Measurements from ENCODE around the gene ARHGAP4. TPM values are rescaled to one million over a fixed set of nuclear protein-coding genes. Genes with fewer than 3 reads are reported as not detected.

The ARHGAP4 gene
- total RNA-seq, 2 donors from 2014 or later, result 56.0 to 65.0 TPM

GRCh38 chrX:153971450-153972367 lies 45.6 kb upstream of the ARHGAP4 start, which contains the start of gene HCFC1:
TSS of gene HCFC1 (minus strand) at chrX:153971818. CDS start at chrX:153970840, 978 bp downstream.
- peak; percentile 95 for DNase-seq
- Mint-ChIP-seq H3K27ac (peak within 1 kb of the TSS; percentile 100), H3K9me3 (no peaks in the 10 kb centered on the region), H3K4me1 (peaks cover 39% of the 10 kb centered on the region), H3K27me3 (ENCODE audit: insufficient read depth) (no peaks in the 10 kb centered on the region), H3K36me3 (ENCODE audit: low read depth) (peaks cover 13% of the 10 kb centered on the region), H3K4me3 (peak within 1 kb of the TSS; percentile 96)
- 0% methylated on average over 13 to 95 of the region's 96 CpGs for WGBS, 2 experiments (ENCODE audit: insufficient coverage in 1 of 2, insufficient read length in 1 of 2)
- H3K9ac ChIP-seq (ENCODE audit: extremely low read depth, low read length, poor library complexity, severe bottlenecking), result peak within 1 kb of the TSS; percentile 99
- H3K4me1 ChIP-seq (ENCODE audit: control insufficient read depth, insufficient read depth, low read length), result peaks cover 9% of the 10 kb centered on the region
- H3K36me3 ChIP-seq (ENCODE audit: control insufficient read depth, insufficient read depth, low read length), result peaks cover 13% of the 10 kb centered on the region
- peak within 1 kb of the TSS; percentile 89 for H3K4me3 ChIP-seq (ENCODE audit: low read length)
- no peaks in the 10 kb centered on the region for H3K9me3 ChIP-seq (ENCODE audit: control insufficient read depth, low read length)
- TF ChIP-seq CTCF (conservative IDR thresholded peaks at IDR 0.05), result no peak
- H3K27ac ChIP-seq (ENCODE audit: low read depth, low read length), result peak within 1 kb of the TSS; percentile 99
- no peaks in the 10 kb centered on the region for H3K27me3 ChIP-seq (ENCODE audit: control insufficient read depth, insufficient read depth, low read length, poor library complexity, severe bottlenecking)

- Histone ChIP-seq H3K27me3 (ENCODE audit: control insufficient read depth, insufficient read depth, low read length, poor library complexity, severe bottlenecking) (no peaks in the 10 kb centered on the region), H3K4me3 (ENCODE audit: low read length) (peak overlapping the region; percentile 89), H3K36me3 (ENCODE audit: control insufficient read depth, insufficient read depth, low read length) (peaks cover 13% of the 10 kb centered on the region), H3K9me3 (ENCODE audit: control insufficient read depth, low read length) (no peaks in the 10 kb centered on the region), H3K9ac (ENCODE audit: extremely low read depth, low read length, poor library complexity, severe bottlenecking) (peak overlapping the region; percentile 99), H3K27ac (ENCODE audit: low read depth, low read length) (peak overlapping the region; percentile 99), H3K4me1 (ENCODE audit: control insufficient read depth, insufficient read depth, low read length) (peaks cover 9% of the 10 kb centered on the region)
- Mint-ChIP-seq H3K27ac (peak overlapping the region; percentile 100), H3K9me3 (no peaks in the 10 kb centered on the region), H3K27me3 (ENCODE audit: insufficient read depth) (no peaks in the 10 kb centered on the region), H3K36me3 (ENCODE audit: low read depth) (peaks cover 16% of the 10 kb centered on the region), H3K4me3 (peak overlapping the region; percentile 96), H3K4me1 (peaks cover 45% of the 10 kb centered on the region)
- WGBS, 2 experiments (ENCODE audit: insufficient coverage in 1 of 2, insufficient read length in 1 of 2), result 0% methylated on average over 34 of the region's 34 CpGs; no CpG with 5 or more reads in 1 of the 2 experiments
- TF ChIP-seq CTCF (conservative IDR thresholded peaks at IDR 0.05), result no peak
- peak; percentile 89 for DNase-seq
Measured at GRCh38 chrX:153971124-153971449, 45.0 kb upstream of the ARHGAP4 start.

- Mint-ChIP-seq H3K27ac (peak overlapping the region; percentile 100), H3K9me3 (no peaks in the 10 kb centered on the region), H3K4me3 (peak overlapping the region; percentile 96), H3K4me1 (peaks cover 47% of the 10 kb centered on the region), H3K27me3 (ENCODE audit: insufficient read depth) (no peaks in the 10 kb centered on the region), H3K36me3 (ENCODE audit: low read depth) (peaks cover 16% of the 10 kb centered on the region)
- DNase-seq, result peak; percentile 79
- 0% methylated on average over 46 of the region's 49 CpGs; no CpG with 5 or more reads in 1 of the 2 experiments for WGBS, 2 experiments (ENCODE audit: insufficient coverage in 1 of 2, insufficient read length in 1 of 2)
- H3K27ac ChIP-seq (ENCODE audit: low read depth, low read length), result peak overlapping the region; percentile 99
- peaks cover 13% of the 10 kb centered on the region for H3K36me3 ChIP-seq (ENCODE audit: control insufficient read depth, insufficient read depth, low read length)
- no peaks in the 10 kb centered on the region for H3K27me3 ChIP-seq (ENCODE audit: control insufficient read depth, insufficient read depth, low read length, poor library complexity, severe bottlenecking)
- no peak for TF ChIP-seq CTCF (conservative IDR thresholded peaks at IDR 0.05)
- H3K4me1 ChIP-seq (ENCODE audit: control insufficient read depth, insufficient read depth, low read length), result peaks cover 9% of the 10 kb centered on the region
- H3K9ac ChIP-seq (ENCODE audit: extremely low read depth, low read length, poor library complexity, severe bottlenecking), result peak overlapping the region; percentile 99
- peak overlapping the region; percentile 89 for H3K4me3 ChIP-seq (ENCODE audit: low read length)
- H3K9me3 ChIP-seq (ENCODE audit: control insufficient read depth, low read length), result no peaks in the 10 kb centered on the region
Measured at GRCh38 chrX:153970357-153971123, 44.5 kb upstream of the ARHGAP4 start.
